ENCODE data around the gene IQCF2.

Gene IQCF2

GRCh38 chr3:51879937-51880336 lies 18.5 kb downstream of the IQCF2 start:
- Histone ChIP-seq H3K36me3 (ENCODE audit: control insufficient read depth, insufficient read depth, low read length) (no peaks in the 10 kb centered on the region), H3K27me3 (replicated peaks; ENCODE audit: control insufficient read depth, insufficient read depth, low read length) (no peaks in the 10 kb centered on the region), H3K4me3 (replicated peaks; ENCODE audit: low read depth, low read length) (no peak overlapping the region)
- DNase-seq (ENCODE audit: extremely low read depth, insufficient read length): no peak
- TF ChIP-seq, protein P1, sequence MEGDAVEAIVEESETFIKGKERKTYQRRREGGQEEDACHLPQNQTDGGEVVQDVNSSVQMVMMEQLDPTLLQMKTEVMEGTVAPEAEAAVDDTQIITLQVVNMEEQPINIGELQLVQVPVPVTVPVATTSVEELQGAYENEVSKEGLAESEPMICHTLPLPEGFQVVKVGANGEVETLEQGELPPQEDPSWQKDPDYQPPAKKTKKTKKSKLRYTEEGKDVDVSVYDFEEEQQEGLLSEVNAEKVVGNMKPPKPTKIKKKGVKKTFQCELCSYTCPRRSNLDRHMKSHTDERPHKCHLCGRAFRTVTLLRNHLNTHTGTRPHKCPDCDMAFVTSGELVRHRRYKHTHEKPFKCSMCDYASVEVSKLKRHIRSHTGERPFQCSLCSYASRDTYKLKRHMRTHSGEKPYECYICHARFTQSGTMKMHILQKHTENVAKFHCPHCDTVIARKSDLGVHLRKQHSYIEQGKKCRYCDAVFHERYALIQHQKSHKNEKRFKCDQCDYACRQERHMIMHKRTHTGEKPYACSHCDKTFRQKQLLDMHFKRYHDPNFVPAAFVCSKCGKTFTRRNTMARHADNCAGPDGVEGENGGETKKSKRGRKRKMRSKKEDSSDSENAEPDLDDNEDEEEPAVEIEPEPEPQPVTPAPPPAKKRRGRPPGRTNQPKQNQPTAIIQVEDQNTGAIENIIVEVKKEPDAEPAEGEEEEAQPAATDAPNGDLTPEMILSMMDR (IDR thresholded peaks at IDR 0.05; ENCODE audit: insufficient read depth, low read length, poor library complexity, severe bottlenecking): no peak

DNA sequence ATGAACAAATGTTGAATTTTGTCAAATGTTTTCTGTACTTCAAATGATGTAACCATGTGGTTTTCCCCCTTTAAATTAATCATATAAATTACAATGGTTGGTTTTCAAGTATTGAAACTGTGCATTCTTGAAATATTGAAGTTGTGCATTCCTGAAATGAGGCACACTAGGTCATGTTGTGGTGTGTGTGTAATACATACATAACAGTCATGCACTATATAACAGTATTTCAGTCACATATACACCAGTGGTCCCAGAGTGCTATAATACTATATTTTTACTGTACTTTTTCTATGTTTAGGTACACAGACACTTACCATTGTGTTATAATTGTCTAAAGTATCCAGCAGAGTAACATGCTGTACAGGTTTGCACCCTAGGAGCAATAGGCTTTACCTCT lies 25.0 kb downstream of the IQCF2 start:
- DNase-seq (ENCODE audit: extremely low read depth, insufficient read length): no peak
- Histone ChIP-seq H3K4me3 (replicated peaks; ENCODE audit: low read depth, low read length) (no peak overlapping the region), H3K27me3 (replicated peaks; ENCODE audit: control insufficient read depth, insufficient read depth, low read length) (no peaks in the 10 kb centered on the region), H3K36me3 (ENCODE audit: control insufficient read depth, insufficient read depth, low read length) (no peaks in the 10 kb centered on the region)
- TF ChIP-seq, protein P1 (IDR thresholded peaks at IDR 0.05; ENCODE audit: insufficient read depth, low read length, poor library complexity, severe bottlenecking): no peak

DNA sequence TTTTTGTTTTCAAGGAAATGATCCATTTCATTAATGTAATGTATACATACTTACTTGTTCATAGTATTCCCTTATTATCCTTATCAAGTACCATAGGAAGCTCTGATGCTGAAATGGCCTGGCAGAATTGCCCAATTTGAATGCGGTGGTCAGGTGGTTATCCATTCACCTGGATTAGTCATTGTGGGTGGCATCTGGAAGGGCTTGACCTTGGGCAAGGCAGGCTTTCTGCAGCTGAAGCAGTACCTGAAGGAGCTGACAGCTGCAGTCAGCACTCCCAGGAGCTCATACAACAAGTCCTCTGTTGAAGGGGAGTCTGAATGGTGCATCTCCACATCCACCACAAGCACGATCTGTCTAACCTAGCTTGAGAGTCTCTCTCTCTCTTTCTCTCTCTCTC lies 26.2 kb downstream of the IQCF2 start:
- DNase-seq (ENCODE audit: extremely low read depth, insufficient read length): no peak
- TF ChIP-seq, protein P1 (IDR thresholded peaks at IDR 0.05; ENCODE audit: insufficient read depth, low read length, poor library complexity, severe bottlenecking): no peak
- no peak overlapping the region for H3K4me3 ChIP-seq (replicated peaks; ENCODE audit: low read depth, low read length)
- H3K36me3 ChIP-seq (ENCODE audit: control insufficient read depth, insufficient read depth, low read length): no peaks in the 10 kb centered on the region
- no peaks in the 10 kb centered on the region for H3K27me3 ChIP-seq (replicated peaks; ENCODE audit: control insufficient read depth, insufficient read depth, low read length)

DNA sequence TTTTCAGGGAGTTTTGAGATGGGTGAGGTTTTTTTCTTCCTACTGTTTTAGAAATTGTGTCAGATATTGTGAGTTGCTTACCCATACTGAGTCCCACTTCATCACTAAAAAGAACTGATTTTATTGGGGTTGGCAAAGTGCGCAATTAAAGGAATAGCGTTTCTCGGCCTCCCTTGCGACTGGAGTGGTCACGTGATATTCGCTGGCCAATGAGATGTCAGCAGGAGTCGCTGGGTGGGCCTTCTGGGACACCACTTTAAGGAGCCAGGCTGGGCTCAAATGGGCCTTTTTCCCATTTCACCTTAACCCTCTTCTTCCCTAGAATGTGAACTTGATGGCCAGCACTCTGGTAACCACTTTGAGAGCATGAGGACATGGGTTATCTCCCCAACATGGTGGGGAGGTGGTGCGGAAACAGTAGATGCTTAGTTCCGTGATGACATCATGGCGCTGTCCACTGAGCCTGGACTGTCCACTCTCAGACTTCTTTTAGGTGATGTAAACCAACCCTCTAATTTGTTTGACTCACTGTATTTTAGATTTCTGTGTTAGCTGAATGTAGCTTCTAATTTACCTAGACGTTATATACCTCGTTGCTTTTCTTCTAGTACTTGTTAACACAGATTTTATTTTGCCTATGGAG lies 27.2 kb downstream of the IQCF2 start:
- Histone ChIP-seq H3K4me3 (replicated peaks; ENCODE audit: low read depth, low read length) (no peak overlapping the region), H3K27me3 (replicated peaks; ENCODE audit: control insufficient read depth, insufficient read depth, low read length) (0 out of 2 replicates have a peak, but pooled peaks cover 1% of the 10 kb centered on the region), H3K36me3 (ENCODE audit: control insufficient read depth, insufficient read depth, low read length) (no peaks in the 10 kb centered on the region)
- TF ChIP-seq, protein P1 (IDR thresholded peaks at IDR 0.05; ENCODE audit: insufficient read depth, low read length, poor library complexity, severe bottlenecking): no peak
- DNase-seq (ENCODE audit: extremely low read depth, insufficient read length): no peak

DNA sequence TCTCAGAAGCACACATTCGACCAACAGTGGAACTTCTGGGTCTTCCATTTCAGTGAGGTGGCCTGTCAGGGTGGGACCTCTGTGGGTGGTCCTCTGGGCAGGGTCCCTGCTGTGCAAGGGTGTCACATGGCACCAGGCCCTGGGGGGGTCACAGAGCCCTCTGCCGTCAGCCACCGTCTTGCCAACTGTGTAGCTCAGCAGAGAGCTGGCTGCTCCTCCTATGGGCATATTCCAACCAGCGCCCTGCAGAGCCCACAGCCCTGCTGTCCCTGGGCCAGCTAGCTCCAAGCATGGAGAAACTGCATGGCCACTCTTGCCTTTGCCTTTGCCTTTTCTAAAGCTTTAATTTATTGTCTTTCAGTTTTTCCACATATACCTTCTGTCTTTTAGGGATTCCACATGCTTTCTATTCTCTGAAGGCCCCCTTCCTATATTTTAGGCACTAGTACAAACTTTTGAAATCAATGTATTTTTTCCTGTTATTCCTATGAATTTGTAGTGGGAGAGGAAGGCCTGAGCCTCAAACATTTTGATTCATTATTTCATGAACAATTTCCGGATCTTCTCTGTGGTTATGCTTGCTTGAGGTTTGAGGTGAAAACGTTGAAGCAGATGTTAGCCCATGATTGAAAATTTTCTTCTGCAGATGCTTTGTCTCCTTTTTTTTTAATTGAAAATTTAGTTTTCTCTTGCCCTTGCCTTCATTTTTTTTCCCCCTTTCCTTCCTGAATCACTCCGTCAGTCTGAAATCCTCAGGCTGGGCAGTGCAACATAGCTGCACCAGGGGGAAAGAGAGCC lies 30.0 kb downstream of the IQCF2 start:
- DNase-seq (ENCODE audit: extremely low read depth, insufficient read length): no peak
- H3K36me3 ChIP-seq (ENCODE audit: control insufficient read depth, insufficient read depth, low read length): no peaks in the 10 kb centered on the region
- no peak overlapping the region for H3K4me3 ChIP-seq (replicated peaks; ENCODE audit: low read depth, low read length)
- 0 out of 2 replicates have a peak, but pooled peaks cover 1% of the 10 kb centered on the region for H3K27me3 ChIP-seq (replicated peaks; ENCODE audit: control insufficient read depth, insufficient read depth, low read length)
- TF ChIP-seq, protein P1 (IDR thresholded peaks at IDR 0.05; ENCODE audit: insufficient read depth, low read length, poor library complexity, severe bottlenecking): no peak

All from GM06990 (cell line).